ENCODE results near the gene DALRD3. TPM values are rescaled to one million over a fixed set of nuclear protein-coding genes. Genes with fewer than 3 reads are reported as not detected.

Gene DALRD3
- total RNA-seq, 1 experiment from 2014 or later: 42.5 TPM

GRCh38 chr3:48982686-48983085 lies 35.7 kb downstream of the DALRD3 start:
- DNase-seq (ENCODE audit: low read depth): no peak

- DNase-seq (ENCODE audit: low read depth): no peak
Observed at GRCh38 chr3:48982016-48982415, 36.4 kb downstream of the DALRD3 start.

GRCh38 chr3:48980295-48980694 lies 38.1 kb downstream of the DALRD3 start:
- no peak for DNase-seq (ENCODE audit: low read depth)

- no peak for DNase-seq (ENCODE audit: low read depth)
Observed at GRCh38 chr3:48979451-48979850, 38.9 kb downstream of the DALRD3 start.

GRCh38 chr3:48974076-48974864 lies 44.1 kb downstream of the DALRD3 start:
- DNase-seq (ENCODE audit: low read depth): no peak

GRCh38 chr3:48970586-48970985 lies 47.8 kb downstream of the DALRD3 start:
- DNase-seq (ENCODE audit: low read depth): no peak

GRCh38 chr3:48966876-48967361 lies 51.5 kb downstream of the DALRD3 start:
- DNase-seq (ENCODE audit: low read depth): peak; percentile 62

- peak; percentile 53 for DNase-seq (ENCODE audit: low read depth)
Observed at GRCh38 chr3:48966367-48966766, 52.0 kb downstream of the DALRD3 start.

Other genes with a start within 250 kb of the DALRD3 start
- gene PRKAR2A, start 170.7 kb downstream of the DALRD3 start, total RNA-seq (2014; rRNA removed): 41.3 and 48.3 TPM in 2 replicates
- 14.5 and 17.5 TPM in 2 replicates for gene SLC25A20, start 119.7 kb downstream of the DALRD3 start, total RNA-seq (2014; rRNA removed)
- gene ARIH2, start 99.7 kb downstream of the DALRD3 start, total RNA-seq (2014; rRNA removed): 73.2 and 84.3 TPM in 2 replicates
- 16.2 and 21.0 TPM in 2 replicates for gene P4HTM, start 28.3 kb downstream of the DALRD3 start, total RNA-seq (2014; rRNA removed)
- 78.0 and 87.3 TPM in 2 replicates for gene WDR6, start 11.2 kb downstream of the DALRD3 start, total RNA-seq (2014; rRNA removed)
- 116 and 162 TPM in 2 replicates for gene NDUFAF3, start 3.5 kb upstream of the DALRD3 start, total RNA-seq (2014; rRNA removed)
- gene IMPDH2, start 10.8 kb upstream of the DALRD3 start, total RNA-seq (2014; rRNA removed): 325 and 336 TPM in 2 replicates
- gene QRICH1, start 75.5 kb upstream of the DALRD3 start, total RNA-seq (2014; rRNA removed): 74.6 and 83.8 TPM in 2 replicates
- 161 and 208 TPM in 2 replicates for gene QARS1, start 86.2 kb upstream of the DALRD3 start, total RNA-seq (2014; rRNA removed)
- gene USP19, start 102.2 kb upstream of the DALRD3 start, total RNA-seq (2014; rRNA removed): 54.4 and 57.6 TPM in 2 replicates
- gene LAMB2, start 114.5 kb upstream of the DALRD3 start, total RNA-seq (2014; rRNA removed): 238 and 248 TPM in 2 replicates
- gene CCDC71, start 147.8 kb upstream of the DALRD3 start, total RNA-seq (2014; rRNA removed): 43.7 and 44.3 TPM in 2 replicates
- 17.1 and 19.1 TPM in 2 replicates for gene KLHDC8B, start 153.0 kb upstream of the DALRD3 start, total RNA-seq (2014; rRNA removed)